ENCODE measurements around the gene ELF4.
"Not testable (repeated sequence)": the region's sequence is repeated elsewhere in the genome, so short reads cannot be mapped to it uniquely, and the experiment has no call there.

Gene ELF4

DNA sequence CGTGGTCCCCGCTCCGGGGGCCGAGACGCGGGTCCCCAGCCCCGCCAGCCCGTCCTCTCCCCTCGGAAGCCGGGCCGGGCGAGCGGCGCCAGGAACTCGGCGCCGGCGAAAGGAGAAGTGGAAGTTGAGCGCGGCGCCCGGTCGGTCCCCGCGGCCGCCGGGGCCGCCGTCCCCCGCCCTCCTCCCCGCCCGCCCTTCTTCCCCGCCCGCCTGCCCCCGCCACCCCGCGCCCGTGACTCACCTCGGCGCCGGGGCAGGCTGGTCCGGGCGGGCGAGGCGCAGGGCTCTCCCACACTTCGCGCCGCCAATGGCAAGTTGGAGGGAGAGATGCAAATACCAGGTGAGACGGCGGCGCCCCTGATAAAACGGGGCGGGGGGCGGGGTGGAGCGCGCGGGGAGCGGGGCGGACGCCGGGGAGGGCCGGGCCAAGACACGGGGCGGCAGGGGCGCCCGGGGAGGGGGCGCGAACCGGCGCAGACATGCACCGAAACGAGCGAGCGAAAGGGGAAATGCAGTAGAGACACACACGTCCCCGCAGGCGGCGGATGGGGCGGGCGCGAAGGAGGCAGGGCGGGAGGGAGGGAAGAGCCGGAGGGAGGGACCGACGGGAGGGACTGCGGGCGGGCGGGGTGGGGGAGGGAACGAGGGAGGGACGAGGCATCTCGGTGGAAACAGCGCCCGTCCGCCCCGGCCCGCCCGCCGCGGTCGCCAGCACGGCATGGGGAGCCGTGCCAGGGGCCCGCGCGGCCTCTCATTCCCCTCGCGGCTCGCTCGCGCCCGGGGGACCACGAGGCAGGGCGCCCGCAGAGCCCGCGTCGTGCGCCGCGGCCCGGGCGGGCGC lies at the start of gene ELF4:
ELF4 (minus strand) TSS at position 119 of the 841 bp plus-strand sequence. CDS start 29,167 bp downstream, outside the sequence.
- peak; percentile 64 for DNase-seq (ENCODE audit: low read depth)

DNA sequence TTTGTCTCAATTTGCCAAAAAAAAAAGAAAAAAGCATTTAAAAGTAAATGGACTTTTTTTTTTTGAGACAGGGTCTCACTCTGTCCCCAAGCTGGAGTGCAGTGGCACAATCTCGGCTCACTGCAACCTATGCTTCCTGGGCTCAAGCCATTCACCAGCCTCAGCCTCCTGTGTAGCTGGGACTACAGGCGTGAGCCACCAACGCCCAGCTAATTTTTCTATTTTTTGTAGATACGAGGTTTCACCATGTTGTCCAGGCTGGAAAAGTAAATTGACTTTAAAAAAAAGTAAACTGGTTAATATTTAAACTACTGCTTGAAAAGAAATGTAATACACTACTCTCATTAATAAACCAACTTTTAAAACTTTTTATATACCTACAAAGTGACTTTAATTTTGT lies 49.5 kb upstream of the ELF4 start:
- no peak for DNase-seq (ENCODE audit: low read depth)

DNA sequence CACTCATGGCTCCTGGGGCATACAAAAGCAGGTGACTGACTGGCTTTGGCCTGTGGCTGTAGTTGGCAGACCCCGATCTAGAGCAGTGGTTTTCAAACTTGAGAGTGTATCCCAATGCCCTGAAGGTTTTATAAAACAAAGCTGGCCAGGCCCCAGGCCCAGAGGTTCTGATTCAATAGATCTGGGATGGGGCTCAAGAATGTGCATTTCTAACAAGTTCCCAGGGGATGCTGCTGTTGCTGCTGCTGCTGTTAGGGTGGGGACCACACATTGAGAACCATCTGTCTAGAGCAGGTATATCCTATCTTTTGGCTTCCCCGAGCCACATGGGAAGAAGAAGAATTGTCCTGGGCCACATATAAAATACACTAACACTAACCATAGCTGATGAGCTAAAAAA lies 48.0 kb upstream of the ELF4 start:
- no peak for DNase-seq (ENCODE audit: low read depth)

DNA sequence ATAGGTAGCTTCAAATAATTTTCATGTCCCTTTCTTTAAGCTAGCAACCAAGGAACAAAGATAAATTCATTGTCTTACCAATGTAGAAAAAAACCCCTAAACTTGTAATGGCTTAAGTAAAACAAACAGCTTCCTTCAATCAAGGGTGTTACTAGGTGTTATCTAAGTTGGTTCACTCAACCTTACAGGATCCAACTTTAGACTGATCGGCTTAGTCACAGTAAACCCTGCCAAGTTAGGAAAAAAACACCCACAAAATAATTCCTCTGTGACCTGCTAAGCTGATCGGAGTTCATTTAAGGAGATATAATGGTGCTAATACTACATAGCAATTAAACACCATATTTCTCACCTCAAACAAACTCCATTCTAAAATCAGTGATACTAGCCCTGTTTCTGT lies 45.3 kb upstream of the ELF4 start:
- DNase-seq (ENCODE audit: low read depth) = no peak

DNA sequence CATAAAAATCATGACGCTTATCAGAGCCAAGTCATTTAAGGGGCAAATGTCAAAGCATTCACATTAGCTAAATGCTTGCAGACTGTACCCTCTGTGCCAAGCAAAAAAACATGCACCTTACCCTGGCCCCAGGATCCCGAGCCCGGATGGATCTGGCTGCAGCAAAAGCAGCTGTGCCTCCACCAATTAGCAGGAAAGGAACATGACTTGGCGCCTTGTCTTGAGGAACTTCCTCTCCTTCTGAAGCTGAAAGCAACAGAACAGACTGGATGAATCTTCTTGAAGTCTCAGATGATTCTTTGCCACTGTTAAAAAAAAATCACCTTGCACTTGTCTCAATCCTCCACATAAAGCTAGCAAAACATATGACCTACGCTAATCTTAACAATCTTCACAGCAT lies 37.3 kb upstream of the ELF4 start:
- no peak for DNase-seq (ENCODE audit: low read depth)

DNA sequence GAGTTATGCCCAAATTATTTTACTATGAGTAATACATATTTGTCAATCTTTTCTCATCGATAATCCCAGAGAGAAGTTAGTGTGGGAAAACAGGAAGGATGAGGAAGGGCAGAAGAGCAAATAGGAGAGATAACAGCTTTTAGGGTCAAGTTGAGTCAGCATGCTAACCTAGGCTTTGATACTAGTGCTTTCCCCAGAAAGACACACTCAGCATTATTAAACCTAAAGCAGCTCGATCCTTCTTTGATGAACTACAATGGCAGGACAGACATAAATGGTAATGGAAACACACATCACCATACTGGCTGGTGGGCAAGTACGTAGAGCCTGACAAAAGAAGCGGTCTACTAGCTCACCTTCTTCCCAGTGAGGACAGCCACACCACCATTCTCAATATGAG lies 34.8 kb upstream of the ELF4 start:
- DNase-seq (ENCODE audit: low read depth) = no peak

DNA sequence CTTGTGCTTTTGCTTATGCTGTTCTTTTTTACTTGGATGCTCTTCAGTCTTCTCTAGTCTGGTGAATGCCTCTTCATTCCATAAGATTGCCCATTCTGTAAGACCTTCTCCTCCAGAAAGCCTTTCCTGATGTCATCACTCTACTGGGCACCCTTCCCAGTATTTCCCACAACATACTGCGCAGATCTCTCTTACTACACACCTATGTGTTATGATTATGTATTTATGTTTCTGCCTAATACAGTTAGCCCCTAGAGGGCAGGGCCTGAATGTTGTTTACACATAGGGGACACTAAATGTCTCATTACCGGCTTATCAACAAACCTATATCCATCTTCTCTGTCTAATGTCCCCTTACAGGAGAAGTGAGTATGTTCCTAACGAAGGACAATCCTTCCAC lies 34.2 kb upstream of the ELF4 start:
- DNase-seq (ENCODE audit: low read depth) = no peak

DNA sequence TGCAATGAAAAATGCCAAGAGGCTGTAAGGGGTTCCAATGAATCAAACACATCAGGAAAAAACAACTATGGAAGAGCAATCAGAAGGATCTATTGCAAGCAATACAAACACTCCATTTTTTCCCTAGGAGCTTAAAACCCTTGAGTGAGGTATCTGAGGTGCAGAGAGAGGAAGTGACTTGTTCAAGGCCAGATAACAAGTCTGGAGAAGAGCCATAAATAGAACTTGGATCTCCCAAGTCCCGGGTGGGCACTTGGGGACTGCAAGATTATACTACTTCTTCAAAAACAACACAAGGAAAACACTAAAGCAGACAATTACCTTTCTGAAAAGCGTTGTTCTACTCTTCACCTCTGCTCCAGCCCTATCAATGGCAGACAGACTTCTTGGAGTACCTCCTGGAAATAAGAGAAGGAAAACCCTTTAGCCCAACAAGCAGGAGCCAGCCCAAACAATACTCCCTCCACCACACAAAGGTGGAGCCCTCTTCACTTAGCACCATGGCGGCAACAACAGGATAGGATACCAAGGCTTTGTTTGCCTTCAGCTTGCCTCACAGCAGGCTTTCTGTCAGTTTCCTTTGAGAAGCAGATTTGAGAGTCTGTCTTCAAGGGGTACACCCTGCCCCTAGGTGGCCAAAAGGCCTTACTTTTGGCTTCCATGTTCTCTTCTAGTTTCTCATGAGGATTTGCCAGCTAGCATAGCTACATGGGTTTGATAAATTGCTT lies 29.3 kb upstream of the ELF4 start:
- DNase-seq (ENCODE audit: low read depth) = no peak

DNA sequence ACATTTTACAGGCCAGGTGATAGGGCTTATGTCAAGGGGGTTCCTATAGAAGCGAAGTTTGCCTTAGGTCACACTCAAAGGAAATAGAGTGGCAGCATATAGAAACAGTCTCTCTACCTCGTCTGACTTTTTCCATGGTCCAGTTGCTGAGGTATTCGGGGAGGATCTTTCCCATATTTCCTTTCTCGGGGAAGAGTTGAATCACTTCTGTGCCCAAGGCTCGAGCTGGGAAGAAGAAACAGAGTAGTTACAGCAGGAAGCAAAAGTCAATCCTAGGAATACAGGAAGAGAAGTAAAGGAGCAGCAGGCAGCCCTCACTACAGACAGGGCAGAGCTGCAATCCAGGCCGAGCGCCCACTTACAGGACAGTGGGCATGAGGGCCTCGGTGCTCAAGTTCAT lies 26.7 kb upstream of the ELF4 start:
- no peak for DNase-seq (ENCODE audit: low read depth)

DNA sequence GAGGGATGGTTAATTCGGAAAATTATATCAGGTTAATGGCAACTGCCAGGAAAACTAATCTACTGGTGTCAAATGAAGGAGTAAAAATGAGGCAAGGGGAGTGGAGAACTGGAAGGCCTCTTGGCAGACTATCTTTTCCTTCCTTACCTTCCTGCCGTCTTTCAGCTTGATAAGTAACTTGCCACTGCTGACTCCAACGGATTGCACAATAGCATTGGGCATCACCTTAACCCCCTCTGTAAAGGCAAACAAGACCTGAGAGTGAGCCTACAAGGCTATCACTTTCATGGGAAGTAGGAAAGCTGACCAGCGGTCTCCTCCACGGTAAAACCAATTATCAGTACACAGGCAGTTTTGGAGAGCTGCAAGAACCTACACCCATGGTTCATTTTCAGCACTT lies 26.2 kb upstream of the ELF4 start:
- DNase-seq (ENCODE audit: low read depth) = no peak

DNA sequence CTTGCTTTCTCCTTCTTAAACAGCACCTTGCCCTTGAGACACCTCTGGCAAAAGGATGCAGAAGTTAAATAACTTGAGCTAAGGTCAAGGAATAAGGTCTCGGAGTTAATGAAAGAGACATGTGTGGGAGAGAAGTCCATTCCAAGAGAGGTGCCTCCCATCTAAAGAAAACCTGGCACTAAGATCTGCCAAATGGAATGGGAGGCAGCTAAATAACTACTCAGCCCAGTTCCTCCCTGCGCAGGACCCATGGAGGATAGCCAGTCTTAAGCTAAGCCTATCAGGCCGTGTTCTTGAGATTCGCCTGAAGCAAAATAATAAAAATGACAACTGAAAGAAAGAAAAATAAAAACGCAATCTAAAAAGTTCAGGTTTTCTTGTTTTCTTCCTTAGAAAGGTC lies 20.7 kb upstream of the ELF4 start:
- no peak for DNase-seq (ENCODE audit: low read depth)

DNA sequence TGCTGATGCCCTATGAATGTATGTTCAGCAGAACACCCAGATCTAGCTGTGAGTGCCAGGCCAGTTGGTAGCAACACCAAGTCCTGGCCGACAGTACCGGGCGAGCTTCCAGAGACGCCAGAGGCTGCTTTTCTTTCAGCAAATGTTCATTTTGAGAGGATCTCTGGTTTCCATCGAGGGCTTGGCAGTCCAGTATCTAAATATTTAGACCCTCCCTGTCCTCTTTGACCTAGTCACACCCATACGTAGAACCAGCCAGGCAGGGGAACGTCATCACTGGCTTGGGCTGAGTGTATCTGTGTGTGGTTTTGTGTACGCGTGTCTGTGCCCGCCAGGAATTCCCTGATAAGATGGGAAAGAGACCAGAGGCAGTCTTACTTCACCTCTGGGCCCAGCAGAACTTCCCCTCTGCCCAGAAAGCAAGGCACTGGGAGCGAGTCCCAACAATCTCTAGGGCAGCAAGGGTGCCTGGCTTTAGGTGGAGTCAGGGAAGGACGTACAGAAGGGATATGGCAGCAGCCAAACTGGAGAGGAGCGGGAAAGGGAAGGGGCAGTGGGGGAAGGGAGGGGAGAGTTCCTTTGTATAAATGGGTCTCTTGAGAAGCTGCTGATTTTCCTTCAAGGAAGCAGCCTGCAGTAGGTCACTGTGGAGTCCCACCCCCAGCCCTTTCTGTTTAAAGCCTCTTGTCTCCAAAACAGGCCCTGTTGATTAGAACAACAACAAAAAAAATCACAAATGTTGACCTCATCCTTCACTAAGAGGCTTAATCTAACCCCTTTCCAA lies 15.0 kb upstream of the ELF4 start:
- no peak for DNase-seq (ENCODE audit: low read depth)

DNA sequence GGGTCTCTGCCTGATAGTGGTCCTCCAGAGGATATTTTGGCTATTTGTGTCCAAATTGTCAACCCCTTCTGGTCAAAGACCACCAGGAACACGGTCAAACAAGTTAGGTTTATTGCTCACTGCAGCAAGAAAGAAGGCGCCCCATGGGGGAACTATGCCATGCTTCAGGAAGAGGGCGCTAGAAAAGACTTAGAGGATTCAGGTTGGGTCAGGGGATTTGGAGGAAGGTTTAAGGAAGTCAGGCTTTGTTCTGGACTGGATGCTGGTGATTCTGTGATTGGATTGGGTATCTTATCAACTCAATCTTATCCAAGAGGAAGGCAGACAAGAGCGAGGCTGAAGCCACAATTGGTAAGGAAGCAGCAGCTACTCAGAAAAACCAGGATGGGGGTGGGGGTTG lies 14.3 kb upstream of the ELF4 start:
- DNase-seq (ENCODE audit: low read depth) = no peak

DNA sequence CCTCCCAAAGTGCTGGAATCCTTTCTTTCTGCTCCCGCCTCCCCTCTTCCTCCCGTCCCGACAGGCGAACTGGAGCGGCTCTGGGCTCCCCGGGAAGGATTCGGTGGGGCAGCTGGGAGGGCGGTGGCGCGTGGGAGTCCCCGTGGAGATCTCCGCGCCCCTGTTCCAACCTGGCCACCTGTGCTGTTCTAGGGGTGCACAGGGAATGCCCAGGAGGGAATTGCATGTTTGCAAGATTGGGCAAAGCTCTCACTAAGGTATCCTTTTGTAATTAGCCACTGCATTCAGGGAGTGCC lies 11.2 kb upstream of the ELF4 start:
- DNase-seq (ENCODE audit: low read depth) = no peak

DNA sequence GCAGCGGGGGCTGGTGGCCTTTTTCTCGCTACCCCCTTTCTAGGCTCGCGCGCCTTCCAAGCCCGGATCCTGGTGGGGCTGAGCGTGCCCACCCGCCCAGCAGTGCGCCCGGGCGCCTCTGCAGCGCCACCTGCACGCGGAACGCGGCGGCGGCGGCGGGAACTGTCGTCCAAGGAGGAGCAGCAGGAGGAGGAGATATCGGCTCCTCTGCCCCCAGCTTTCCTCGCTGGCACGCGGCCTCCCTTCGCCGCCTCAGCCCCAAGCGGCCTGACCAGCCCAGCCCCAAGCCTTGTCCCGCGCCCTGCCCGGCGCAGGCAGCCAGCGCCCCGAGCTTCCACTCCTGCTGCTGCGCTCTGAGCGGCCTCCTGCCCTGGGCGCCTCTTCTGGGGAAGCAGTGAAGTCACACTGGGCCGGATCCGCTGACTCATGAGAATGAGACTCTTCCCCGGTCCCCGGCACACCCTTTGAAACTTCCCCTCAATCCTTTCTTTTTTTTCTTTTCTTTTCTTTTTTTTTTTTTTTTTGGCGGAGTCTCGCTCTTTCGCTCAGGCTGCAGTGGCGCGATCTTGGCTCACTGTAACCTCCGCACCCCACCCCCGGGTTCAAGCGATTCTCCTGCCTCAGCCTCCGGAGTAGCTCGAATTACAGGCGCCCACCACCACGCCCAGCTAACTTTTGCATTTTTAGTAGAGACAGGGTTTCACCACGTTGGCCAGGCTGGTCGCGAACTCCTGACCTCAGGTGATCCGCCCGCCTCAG lies 10.6 kb upstream of the ELF4 start:
- DNase-seq (ENCODE audit: low read depth) = peak; percentile 49

DNA sequence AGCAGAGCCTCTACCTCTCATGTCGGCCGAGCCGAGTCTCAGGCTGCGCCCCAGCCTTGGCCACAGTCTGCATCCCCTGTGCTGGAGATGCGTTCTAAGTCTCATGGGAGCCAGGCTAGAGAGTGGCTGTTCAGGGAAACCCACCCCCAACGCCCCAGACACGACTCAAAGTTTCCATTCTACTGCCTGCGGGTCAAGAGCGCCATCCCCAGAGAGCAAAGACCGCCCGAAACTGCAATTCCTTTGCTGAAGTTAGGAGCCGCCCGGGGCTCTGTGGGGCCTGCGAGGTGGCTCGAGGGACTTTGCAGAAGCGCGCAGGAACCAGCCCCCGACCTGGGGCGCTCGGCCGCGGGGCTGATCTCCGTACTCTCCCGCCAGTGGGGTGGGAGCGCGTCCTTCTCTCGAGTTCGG lies 10.0 kb upstream of the ELF4 start:
- no peak for DNase-seq (ENCODE audit: low read depth)

DNA sequence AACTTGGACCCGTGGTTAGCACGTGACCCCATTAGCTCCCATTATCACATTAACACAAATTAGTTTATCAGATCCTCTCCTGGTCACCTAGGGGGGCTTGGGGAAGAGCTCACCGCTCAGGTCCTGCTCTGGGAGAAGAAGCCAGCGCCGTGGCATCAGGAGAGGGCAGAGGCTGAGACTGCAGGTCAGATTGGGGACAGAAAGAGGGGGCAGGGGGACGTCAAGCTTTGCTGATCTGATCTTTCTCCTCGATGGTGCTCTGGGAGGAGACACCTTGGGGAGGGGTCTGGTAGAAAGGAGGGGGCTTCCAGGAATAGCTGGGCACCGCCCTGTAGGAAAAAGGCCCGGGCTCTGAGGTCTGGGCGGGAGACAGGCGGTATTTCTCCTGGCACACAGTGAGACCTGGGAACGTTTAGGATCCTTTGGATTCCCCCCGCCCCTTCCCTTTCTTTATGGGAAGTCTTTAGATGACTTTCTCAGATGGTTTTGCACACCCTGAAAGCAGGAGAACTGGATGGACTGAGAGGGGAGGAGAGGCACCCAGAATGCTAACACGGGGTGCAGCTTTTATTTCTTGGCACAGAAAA lies 9.1 kb upstream of the ELF4 start:
- no peak for DNase-seq (ENCODE audit: low read depth)

DNA sequence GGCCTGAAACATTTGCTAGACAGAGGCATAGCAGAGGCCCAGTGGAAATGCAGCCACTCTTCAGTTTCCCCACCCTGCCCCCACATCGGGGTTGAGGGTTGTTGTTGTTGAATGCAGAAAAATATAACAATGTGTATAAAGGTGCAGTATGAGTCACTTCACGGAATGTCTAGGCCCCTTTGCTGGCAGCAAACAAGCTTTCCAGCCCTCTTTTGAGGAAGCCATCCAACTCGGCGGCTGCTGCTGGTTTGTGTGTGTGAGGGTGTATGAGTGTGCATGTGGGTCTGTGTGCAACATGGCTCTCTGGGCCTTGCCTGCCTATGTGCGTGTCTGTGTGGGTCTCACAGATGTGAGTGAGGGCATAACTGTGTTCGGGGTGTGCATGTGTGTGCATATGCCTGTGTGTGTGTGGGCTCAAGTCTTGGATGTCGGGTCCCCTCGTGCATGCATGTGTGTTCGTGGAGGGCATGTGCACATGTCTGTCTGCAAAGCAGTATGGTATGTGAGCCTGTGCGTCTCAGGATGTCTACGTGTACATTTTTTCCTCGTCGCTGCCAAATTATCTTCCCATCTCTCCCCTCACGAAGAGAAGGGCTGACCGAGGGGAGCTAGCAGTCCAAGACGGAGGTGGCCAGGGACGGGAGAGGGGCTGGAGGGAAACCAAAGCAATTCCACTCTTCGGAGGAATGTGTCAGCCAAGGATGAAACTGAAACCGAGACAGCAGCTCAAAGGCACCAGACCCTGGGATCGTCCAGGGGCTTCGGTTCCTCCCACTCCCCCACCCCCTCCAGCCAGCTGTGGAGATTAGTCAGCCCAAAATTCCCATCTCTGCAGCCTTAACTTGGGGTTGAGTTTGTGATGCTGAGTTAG lies 8.4 kb upstream of the ELF4 start:
- no peak for DNase-seq (ENCODE audit: low read depth)

DNA sequence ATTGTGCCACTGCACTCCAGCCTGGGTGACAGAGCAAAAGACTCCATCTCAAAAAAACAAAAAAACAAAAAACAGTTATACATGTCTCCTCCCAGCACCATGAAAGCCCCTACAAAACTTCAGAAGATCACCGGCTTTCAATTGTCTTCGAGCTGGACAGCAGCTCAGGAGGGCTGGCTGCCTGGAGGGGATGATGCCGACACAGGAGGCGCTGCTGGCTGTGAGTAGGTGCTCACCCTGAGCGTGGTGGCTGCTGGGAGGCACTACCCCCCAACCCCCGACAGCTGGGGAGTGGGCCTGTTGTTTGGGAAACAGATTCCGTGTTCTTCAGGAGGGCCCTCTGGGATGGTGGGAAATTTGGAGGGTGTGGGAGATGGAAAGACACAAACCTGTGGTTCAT lies 6.9 kb upstream of the ELF4 start:
- DNase-seq (ENCODE audit: low read depth) = no peak

DNA sequence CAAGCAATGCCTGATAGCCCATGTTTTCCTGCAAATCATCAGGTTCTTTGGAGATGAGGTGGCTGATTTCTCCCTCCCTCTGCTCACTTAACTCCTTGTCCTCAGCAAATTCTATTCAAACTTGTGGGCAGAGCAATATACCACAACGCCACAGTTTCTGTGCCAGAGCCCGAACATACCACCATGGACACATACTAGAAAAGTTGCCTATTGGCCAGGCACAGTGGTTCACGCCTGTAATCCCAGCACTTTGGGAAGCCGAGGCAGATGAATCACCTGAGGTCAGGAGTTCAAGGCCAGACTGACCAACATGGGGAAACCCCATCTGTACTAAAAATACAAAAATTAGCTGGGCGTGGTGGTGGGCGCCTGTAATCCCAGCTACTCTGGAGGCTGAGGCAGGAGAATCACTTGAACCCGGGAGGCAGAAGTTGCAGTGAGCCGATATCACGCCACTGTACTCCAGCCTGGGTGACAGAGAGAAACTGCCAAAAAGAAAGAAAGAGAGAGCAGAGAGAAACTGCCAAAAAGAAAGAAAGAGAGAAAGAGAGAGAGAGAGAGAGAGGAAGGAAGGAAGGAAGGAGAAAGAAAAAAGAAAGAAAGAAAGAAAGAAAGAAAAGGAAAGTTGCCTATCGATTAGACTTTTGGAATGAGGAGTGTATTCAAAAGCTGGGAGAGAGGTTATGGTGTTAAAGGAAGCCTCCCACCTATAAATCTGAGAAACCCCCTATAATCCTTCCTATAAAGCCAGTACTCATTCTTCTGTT lies 5.0 kb upstream of the ELF4 start:
- not testable (repeated sequence) for DNase-seq (ENCODE audit: low read depth)

Measured in T-helper 22 cell (primary cell).